Measurements from ENCODE around the gene KAZN.

Gene KAZN

GRCh38 chr1:14999441-14999840, 401.0 kb downstream of the KAZN start:
- FAIRE-seq: no peak

DNA sequence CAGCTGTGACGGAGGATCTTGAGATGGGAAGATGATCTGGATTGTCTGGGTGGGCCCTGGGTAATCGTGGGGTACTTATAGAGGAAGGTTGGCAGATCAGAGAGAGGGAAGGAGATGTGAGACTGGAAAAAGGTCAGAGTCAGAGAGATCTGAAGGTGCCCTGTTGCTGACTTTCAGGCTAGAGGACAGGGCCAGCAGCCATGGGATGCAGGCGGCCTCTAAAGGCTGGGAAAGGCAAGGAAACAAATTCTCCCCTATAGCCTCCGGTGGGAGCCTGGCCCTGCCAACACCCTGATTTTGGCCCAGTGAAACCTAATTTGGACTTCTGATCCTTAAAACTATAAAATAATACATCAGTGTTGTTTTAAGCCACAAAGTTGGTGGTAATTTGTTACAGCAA, 401.5 kb downstream of the KAZN start:
- FAIRE-seq: no peak

DNA sequence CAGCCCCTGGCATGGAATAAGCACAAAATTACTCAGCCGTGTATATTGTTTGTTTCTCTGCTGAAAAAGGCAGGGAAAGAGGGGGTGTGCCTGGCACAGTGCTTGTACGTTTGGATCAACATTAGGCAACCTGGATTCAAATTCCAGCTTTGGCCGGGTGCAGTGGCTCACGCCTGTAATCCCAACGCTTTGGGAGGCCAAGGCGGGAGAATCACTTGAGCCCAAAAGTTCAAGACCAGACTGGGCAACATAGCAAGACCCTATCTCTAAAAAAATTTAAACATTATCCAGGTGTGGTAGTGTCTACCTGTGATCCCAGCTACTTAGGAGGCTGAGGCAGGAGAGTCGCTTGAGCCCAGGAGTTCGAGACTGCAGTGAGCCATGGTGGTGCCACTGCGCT, 402.2 kb downstream of the KAZN start:
- FAIRE-seq: no peak

- FAIRE-seq: no peak
These were observed 402.9 kb downstream of the KAZN start for GRCh38 chr1:15001317-15001915.

DNA sequence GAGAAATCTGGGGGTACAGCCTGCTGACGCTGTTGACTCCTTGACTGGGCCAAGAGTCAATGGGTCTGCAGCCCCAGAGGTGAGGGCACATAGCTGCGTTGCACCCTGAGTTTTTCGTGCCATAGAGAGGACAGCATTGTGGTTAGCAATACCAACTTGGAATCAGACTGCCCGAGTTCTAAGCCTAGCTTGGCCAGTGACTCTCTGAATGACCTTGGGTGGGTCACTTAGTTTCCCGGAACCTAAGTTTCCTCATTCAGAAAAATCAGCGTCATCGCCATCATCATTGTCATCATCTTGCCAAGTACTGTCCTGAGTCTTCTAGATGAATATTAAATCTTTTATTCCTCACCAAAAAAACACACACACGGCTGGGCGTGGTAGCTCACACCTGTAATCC, 403.8 kb downstream of the KAZN start:
- FAIRE-seq: no peak

DNA sequence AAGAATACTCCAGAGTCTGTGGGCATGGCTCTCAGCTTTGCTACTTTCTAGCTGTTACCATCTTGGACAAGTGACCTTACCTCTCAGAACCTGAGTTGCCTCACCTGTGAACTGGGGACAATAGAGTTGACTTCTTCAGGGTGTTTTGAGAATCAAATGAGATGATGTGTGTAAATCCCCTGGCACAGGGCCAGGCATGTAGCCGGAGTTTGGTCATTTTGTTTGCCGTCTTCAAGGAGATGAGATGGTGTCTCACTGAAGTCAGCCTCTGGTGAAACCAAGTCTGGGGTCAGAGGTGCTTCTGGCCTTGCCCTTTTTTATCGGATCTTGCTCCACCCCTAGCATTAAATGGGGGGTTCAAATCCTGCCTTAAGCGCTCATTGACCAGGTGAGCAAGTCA, 405.9 kb downstream of the KAZN start:
- no peak for FAIRE-seq

DNA sequence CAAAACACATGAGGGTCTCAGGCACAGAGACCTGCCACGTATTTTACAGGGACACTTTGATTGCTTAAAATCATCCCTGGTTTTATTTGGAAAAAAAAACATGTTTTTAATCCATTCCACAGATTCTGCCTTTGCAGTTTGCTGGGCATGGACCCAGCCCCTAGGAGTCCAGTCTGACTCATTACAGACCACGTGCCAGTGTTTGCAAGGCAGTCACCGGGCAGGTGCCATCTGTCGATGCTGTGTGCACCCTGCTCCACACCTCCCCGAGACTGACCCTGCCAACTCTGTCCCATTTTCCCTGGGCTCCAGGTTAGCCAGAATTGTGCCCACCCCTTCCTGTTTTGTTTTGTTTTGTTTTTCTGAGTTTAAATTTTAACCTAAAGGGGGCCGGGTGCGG, 406.6 kb downstream of the KAZN start:
- no peak for FAIRE-seq

GRCh38 chr1:15007368-15007767, 408.9 kb downstream of the KAZN start:
- no peak for FAIRE-seq

GRCh38 chr1:15007842-15008241, 409.4 kb downstream of the KAZN start:
- no peak for FAIRE-seq

DNA sequence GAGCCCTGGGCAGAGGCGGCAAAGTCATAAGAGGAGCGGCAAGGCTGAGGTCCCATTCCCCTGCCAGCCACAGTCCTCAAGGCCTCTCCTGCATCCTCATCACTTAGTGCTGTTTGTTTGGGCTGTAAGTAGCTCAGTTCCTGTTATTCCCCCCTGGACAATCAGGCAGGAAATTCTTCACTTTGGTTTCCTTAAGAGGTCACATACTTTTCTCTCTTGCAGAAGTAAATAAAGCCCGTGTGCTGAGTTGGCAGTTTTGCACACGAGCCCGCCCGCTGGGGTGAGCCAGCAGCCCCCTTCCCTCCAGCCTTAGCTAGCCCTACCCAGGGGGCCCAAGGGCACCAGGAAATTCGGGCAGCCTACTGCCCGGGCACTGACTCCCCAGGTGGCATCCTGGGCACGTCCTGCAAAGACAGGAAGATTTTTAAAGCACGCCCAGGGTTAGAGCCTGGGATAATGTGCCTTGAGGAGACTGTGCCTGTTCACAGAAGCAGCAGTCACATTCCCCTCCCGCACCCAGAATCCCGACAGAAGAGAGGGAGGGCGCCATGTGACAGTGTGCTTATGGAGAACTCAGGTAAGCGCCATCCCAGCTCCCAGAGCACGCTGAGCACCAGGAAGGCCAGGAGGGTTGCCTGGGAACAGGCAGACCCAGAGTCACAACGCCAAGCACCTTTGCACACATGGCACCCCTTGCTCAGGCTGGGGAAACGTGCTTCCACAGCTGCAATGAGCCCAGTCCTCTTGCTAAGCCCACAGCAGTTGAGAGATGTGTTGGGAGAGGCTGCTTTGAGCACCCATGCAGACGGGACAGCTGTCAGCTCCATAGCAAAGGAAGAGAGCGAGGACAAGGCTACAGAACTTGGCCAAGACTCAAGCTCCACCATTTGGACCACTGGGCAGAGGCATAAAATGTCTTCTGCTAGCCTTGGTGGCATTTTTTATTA, 410.6 kb downstream of the KAZN start:
- no peak for FAIRE-seq

- FAIRE-seq: no peak
These were observed 412.7 kb downstream of the KAZN start for GRCh38 chr1:15011160-15011559.

- FAIRE-seq: no peak
These were observed 413.2 kb downstream of the KAZN start for GRCh38 chr1:15011661-15012060.

GRCh38 chr1:15012822-15013221, 414.3 kb downstream of the KAZN start:
- FAIRE-seq: no peak

GRCh38 chr1:15013767-15014166, 415.3 kb downstream of the KAZN start:
- no peak for FAIRE-seq

DNA sequence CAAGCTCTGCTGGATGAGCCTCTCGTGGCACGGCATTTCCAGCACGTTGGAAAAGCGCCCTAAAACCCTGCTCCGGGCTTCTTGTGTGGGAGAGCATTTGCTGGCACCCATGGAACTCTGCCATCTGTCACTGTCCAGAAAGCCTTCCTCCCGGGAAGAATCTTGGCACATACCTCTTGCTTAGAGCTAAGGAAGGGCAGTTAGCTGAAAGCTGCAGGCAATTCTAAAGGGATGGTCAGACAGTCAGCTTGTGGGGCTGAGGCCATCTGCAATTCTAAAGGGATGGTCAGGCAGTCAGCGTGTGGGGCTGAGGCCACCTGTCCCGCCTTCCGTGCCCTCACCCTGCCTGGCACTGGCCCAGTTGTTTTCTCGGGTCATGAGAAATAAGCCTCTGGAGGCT, 416.0 kb downstream of the KAZN start:
- FAIRE-seq: no peak

DNA sequence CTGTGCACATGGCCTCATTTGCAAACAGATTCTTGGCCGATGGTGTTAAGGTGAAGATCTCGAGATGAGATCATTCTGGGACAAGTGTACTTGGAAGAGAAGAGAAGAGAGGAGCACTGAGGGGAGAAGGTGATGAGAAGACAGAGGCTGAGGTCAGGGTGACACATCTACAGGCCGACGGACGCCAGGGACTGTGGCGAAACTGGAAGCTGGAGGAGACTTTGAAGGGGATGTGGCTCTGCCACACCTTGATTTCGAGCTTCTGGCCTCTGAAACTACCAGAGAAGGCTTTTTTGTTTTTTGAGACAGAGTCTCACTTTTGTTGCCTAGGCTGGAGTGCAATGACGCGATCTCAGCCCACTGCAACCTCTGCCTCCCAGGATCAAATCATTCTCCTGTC, 417.5 kb downstream of the KAZN start:
- no peak for FAIRE-seq

DNA sequence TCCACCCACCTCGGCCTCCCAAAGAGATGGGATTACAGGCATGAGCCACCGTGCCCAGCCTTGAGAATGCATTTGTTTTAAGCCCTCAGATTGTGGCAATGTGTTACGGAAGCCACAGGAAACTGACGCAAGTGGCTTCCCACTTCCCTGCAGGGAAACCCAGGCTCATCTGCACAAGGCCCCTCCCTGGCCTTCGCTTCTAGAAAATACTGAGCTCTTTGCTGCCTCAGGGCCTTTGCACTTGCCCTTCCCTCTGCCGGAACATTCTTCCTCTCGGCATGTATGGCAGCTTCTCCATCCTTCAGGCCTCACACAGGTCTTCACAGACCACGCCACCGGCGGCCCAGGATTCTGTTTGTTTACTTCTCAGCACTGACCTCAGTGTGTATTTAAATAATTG, 418.0 kb downstream of the KAZN start:
- no peak for FAIRE-seq

GRCh38 chr1:15017120-15017519, 418.6 kb downstream of the KAZN start:
- FAIRE-seq: no peak

DNA sequence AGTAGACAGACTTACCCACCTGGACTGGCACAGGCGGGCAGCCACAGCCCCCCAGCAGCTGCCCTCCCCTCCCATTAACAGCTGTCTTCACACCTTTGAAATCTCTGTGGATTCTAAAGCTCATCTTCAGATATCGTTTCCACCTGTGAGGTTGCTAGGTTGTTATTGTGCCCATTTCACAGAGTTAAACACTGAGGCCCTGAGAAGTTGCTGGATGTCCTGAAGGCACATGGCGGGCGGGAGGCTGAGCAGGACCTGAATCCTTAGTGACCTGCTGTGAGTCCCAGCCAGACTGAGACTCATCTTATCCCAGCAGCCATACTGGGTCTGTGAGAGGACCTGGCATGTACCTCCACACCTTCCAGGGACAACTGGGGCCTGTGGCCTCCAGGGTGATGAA, 420.3 kb downstream of the KAZN start:
- FAIRE-seq: no peak

GRCh38 chr1:15020943-15021745, 422.7 kb downstream of the KAZN start:
- FAIRE-seq: no peak

- FAIRE-seq: no peak
These were observed 423.6 kb downstream of the KAZN start for GRCh38 chr1:15022048-15022447.

GRCh38 chr1:15023205-15023604, 424.7 kb downstream of the KAZN start:
- FAIRE-seq: no peak

DNA sequence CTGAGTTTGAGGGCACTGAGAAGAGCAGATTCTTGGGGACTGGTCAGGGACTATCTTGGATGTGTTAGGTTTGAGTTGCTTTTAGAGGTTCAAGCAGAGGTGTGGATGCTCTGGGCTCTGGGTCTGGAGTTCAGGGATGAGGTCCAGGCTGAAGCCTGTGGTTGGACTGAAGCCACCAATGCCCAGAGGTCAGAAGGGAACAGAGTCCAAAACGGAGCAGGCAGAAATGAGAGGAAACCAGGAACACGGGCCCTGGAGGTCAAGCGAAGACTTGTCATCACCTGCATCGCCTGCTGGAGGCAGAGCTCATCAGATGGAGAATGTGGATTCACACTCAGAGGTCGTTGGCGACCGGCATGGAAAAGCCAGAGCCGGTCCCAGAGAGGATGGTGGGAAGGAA, 425.5 kb downstream of the KAZN start:
- no peak for FAIRE-seq

DNA sequence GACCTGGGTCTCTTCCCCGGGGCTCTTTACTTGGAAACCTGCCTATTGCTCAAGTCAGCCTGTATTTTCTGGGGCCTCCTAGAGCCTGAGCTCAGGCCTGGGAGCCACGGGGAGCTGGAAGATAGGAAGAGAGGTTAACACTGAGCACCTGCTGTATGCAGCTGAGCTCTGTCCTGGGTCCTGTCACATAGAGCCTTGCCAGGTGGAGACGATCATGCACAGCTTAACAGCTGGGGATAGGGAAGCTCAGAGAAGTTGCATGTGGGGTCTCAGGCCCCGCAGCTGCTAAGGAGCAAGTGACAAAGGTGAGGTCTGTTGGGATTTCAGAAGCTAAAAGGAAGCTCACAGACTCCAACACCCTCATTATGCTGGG, 427.6 kb downstream of the KAZN start:
- no peak for FAIRE-seq
